Epithelial cell of esophagus (primary cell): ENCODE measurements around the gene RRM2.

Experiments
- DNase-seq: peaks from one replicate; pipeline ENCODE4 v3.0.0; 2010; ENCODE audit warnings: low read depth
- H3K4me3 ChIP-seq: 2 replicates; pipeline ENCODE4 v1.5.1; 2011; ENCODE audit warnings: mild to moderate bottlenecking, low read length, control low read depth
- CTCF ChIP-seq: IDR thresholded peaks from 2 replicates; pipeline ENCODE4 v1.5.1; 2011; ENCODE audit warnings: low read depth, mild to moderate bottlenecking, low read length, control low read depth, inconsistent platforms; ENCODE audit not compliant: insufficient read depth; ENCODE audit errors: missing control alignments

The RRM2 gene

DNA sequence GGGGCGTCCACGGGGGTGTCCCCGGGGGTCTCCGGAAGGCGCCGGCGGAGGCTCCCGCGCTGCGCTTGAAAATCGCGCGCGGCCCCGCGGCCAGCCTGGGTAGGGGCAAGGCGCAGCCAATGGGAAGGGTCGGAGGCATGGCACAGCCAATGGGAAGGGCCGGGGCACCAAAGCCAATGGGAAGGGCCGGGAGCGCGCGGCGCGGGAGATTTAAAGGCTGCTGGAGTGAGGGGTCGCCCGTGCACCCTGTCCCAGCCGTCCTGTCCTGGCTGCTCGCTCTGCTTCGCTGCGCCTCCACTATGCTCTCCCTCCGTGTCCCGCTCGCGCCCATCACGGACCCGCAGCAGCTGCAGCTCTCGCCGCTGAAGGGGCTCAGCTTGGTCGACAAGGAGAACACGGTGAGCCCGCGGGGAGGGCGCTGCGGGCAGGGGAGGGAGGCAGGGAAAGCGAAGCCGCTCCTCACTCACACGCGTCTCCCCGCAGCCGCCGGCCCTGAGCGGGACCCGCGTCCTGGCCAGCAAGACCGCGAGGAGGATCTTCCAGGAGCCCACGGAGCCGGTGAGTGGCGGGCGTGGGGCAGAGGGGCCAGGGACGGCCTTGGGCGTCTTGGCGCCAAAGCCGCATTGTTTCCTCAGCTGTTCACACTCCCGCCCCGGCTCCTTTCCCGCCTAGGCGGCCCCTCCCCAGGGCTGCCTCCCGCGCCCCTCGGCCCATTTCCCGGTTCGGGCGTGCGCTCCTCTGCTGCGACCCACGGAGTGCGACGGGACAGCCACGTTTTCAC lies at the start of gene RRM2:
Gene RRM2, plus strand, starts transcription at position 240 of the 781 bp plus-strand sequence. Its CDS starts 60 bp downstream, at position 300.
- DNase-seq: peak; percentile 92
- H3K4me3 ChIP-seq: peak within 1 kb of the TSS; percentile 61
- no peak for TF ChIP-seq CTCF

- DNase-seq: no peak
- TF ChIP-seq CTCF: no peak
- H3K4me3 ChIP-seq: no peak overlapping the region
Observed at GRCh38 chr2:10073706-10074105, 48.8 kb upstream of the RRM2 start.

DNA sequence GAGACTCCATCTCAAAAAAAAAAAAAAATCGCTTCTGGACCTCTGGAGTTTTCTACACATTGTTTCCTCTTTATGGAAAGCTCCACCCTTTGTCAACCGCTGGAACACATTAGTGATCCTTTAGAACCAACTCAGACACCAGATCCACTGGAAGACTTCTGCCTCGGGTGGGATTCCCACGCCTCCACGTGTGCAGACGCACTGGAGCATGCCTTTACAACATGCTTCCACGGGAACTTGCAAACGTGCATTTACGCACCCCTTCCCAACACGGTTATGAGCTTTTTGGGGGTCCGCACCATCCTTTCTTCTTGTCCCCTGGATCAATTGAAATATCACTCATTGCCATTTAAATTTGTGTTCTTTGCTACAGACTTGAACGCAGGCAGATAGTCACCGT lies 47.4 kb upstream of the RRM2 start:
- no peak for DNase-seq
- no peak overlapping the region for H3K4me3 ChIP-seq
- no peak for TF ChIP-seq CTCF

GRCh38 chr2:10075571-10076209 lies 46.8 kb upstream of the RRM2 start:
- H3K4me3 ChIP-seq: no peak overlapping the region
- no peak for TF ChIP-seq CTCF
- DNase-seq: no peak

DNA sequence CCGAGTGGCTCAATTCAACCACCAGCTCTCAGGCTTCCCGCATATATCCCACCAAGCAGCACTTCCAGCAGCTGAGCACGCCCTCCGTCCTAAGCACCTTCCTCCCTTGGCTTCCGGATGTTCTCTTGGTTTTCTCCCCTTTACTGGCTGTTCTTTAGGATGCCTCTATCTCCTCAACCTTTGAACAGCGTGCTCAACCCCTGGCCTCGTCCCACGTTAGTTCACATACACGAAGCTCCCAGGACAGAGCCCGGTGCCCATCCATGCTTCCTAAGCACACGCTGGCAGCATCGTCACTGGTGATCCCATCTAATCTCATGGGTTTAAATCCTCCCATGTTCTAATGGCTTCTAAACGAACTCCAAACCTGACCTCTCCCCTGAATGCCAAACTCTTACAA lies 46.0 kb upstream of the RRM2 start:
- DNase-seq: no peak
- TF ChIP-seq CTCF: no peak
- H3K4me3 ChIP-seq: no peak overlapping the region

GRCh38 chr2:10076988-10077527 lies 45.5 kb upstream of the RRM2 start:
- TF ChIP-seq CTCF: no peak
- H3K4me3 ChIP-seq: no peak overlapping the region
- DNase-seq: no peak
